LNCaP clone FGC (cell line): ENCODE results near the gene EXOC6.
A peak's percentile ranks its signal among the peaks of the same experiment; 100 is the strongest.

Source experiments
- DNase-seq: peaks from one replicate; pipeline ENCODE4 v3.0.0-alpha.2; 2011; ENCODE audit warnings: low read depth
- H3K4me3 ChIP-seq: 2 replicates; pipeline ENCODE4 v1.5.1; 2011; ENCODE audit warnings: mild to moderate bottlenecking, low read depth, low read length, control low read depth
- CTCF ChIP-seq: IDR thresholded peaks from 2 replicates; pipeline ENCODE4 v1.5.1; 2012; ENCODE audit warnings: mild to moderate bottlenecking; ENCODE audit not compliant: control insufficient read depth, insufficient read depth; ENCODE audit errors: extremely low read depth

Gene EXOC6

GRCh38 chr10:93067443-93068365, 219.4 kb downstream of the EXOC6 start:
- no peak overlapping the region for H3K4me3 ChIP-seq

GRCh38 chr10:93068411-93069244, 220.3 kb downstream of the EXOC6 start:
- no peak overlapping the region for H3K4me3 ChIP-seq
- DNase-seq = no peak
- TF ChIP-seq CTCF = peak; percentile 22; the same call in 1 of the 2 replicates

More at GRCh38 chr10:93067443-93068365, 219.4 kb downstream of the EXOC6 start:
- no peak for TF ChIP-seq CTCF
- DNase-seq = no peak

GRCh38 chr10:93069245-93069561, 220.9 kb downstream of the EXOC6 start:
- no peak overlapping the region for H3K4me3 ChIP-seq
- DNase-seq = no peak
- TF ChIP-seq CTCF = no peak

- no peak for TF ChIP-seq CTCF
- DNase-seq = no peak
- no peak overlapping the region for H3K4me3 ChIP-seq
These were observed 222.3 kb downstream of the EXOC6 start for GRCh38 chr10:93070378-93071176.

GRCh38 chr10:93071177-93071472, 222.8 kb downstream of the EXOC6 start:
- H3K4me3 ChIP-seq = no peak overlapping the region
- no peak for TF ChIP-seq CTCF
- no peak for DNase-seq

GRCh38 chr10:93071674-93072224, 223.4 kb downstream of the EXOC6 start:
- DNase-seq = peak; percentile 48
- TF ChIP-seq CTCF = no peak
- H3K4me3 ChIP-seq = peak overlapping the region; percentile 41
